PC-9 (cell line): Measurements from ENCODE around the gene NKAIN2.

Experiments used
- EZH2 ChIP-seq: fragments of 200-600 bp; sonication (generic); IDR thresholded peaks from 2 replicates; pipeline ENCODE4 v1.8.0; 2017; ENCODE audit warnings: antibody characterized with exemption, low read depth
- TF ChIP-seq, protein P1 (sequence below): fragments of 200-600 bp; sonication (generic); conservative IDR thresholded peaks from 2 replicates; pipeline ENCODE4 v1.6.1; 2017; ENCODE audit warnings: mixed run types, antibody characterized with exemption, mild to moderate bottlenecking, moderate library complexity

DNA sequence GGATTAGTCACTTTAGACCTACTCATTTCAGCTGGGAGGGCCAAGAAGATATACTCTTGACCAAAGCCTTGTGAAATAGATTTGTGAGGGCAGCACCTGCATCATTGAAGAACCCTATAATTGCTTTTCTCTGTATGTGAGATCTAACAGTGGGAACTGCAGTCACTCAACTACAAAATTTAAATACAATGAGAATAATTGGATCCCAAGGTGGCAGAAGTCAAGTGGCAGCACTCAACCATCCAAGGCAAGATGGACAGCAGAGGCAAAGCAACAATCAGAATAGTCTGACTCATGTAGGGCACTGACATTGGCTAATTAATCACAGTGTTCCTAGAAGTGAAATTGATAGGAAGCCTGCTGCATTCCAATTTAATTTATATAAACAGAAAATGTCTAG lies 8.9 kb upstream of the NKAIN2 start:
- TF ChIP-seq, protein P1, sequence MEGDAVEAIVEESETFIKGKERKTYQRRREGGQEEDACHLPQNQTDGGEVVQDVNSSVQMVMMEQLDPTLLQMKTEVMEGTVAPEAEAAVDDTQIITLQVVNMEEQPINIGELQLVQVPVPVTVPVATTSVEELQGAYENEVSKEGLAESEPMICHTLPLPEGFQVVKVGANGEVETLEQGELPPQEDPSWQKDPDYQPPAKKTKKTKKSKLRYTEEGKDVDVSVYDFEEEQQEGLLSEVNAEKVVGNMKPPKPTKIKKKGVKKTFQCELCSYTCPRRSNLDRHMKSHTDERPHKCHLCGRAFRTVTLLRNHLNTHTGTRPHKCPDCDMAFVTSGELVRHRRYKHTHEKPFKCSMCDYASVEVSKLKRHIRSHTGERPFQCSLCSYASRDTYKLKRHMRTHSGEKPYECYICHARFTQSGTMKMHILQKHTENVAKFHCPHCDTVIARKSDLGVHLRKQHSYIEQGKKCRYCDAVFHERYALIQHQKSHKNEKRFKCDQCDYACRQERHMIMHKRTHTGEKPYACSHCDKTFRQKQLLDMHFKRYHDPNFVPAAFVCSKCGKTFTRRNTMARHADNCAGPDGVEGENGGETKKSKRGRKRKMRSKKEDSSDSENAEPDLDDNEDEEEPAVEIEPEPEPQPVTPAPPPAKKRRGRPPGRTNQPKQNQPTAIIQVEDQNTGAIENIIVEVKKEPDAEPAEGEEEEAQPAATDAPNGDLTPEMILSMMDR: no peak
- no peak for TF ChIP-seq EZH2
